CD4-positive, alpha-beta T cell (primary cell): ENCODE measurements around the gene PGAP3. TPM values are rescaled to one million over a fixed set of nuclear protein-coding genes. Genes with fewer than 3 reads are reported as not detected.

Source experiments
- ATAC-seq: fragments of 200-7000 bp; cut with Tn5 transposase; one replicate; pipeline ENCODE4 v1.10.0; 2022; ENCODE audit warnings: mild to moderate bottlenecking; ENCODE audit not compliant: poor library complexity
- CTCF ChIA-PET: fragments of 350-600 bp; sonication (Branson Sonifier 250); formaldehyde crosslinking; loops from one replicate; lab custom pipeline; 2021; ENCODE audit warnings: antibody characterized with exemption, inconsistent platforms; lab: Charles Lee
- POLR2A ChIA-PET: fragments of 350-600 bp; sonication (Branson Sonifier 250); formaldehyde crosslinking; loops from one replicate; lab custom pipeline; 2021; ENCODE audit warnings: antibody characterized with exemption, inconsistent platforms; lab: Charles Lee
- DNase-seq, 14 experiments: peaks; one replicate each; pipeline ENCODE4 v3.0.0-alpha.2; 2013 to 2020; ENCODE audit warnings: mixed read lengths in 2 of 14
- H3K27ac ChIP-seq, 2 donors: one replicate each; pipeline versions ENCODE4 v1.5.1 to v1.7.0; 2013; ENCODE audit warnings: low read length in 2 of 2, low read depth in 1 of 2, mild to moderate bottlenecking in 1 of 2
- H3K27me3 ChIP-seq, 2 experiments: 1 replicate in 1 of 2; 2 replicates in 1 of 2; pipeline versions ENCODE4 v1.6.1 to v1.7.0; 2013; ENCODE audit warnings: low read length in 2 of 2, control low read depth in 1 of 2, mild to moderate bottlenecking in 1 of 2, moderate library complexity in 1 of 2; ENCODE audit not compliant: insufficient read depth in 2 of 2, control insufficient read depth in 1 of 2
- H3K36me3 ChIP-seq: one replicate; pipeline ENCODE4 v1.6.1; 2013; ENCODE audit warnings: low read length, control low read depth; ENCODE audit not compliant: insufficient read depth
- H3K4me1 ChIP-seq: one replicate; pipeline ENCODE4 v1.6.1; 2013; ENCODE audit warnings: low read length, control low read depth; ENCODE audit not compliant: insufficient read depth
- H3K4me3 ChIP-seq: one replicate; pipeline ENCODE4 v1.5.1; 2013; ENCODE audit warnings: mild to moderate bottlenecking, low read length, moderate library complexity
- H3K9me3 ChIP-seq, 2 experiments: 1 replicate in 1 of 2; 2 replicates in 1 of 2; pipeline versions ENCODE4 v1.6.1 to v1.7.0; 2013; ENCODE audit warnings: low read length in 2 of 2, mild to moderate bottlenecking in 2 of 2, control low read depth in 1 of 2, moderate library complexity in 1 of 2; ENCODE audit not compliant: control insufficient read depth in 1 of 2, insufficient read depth in 1 of 2
- H3K27ac Mint-ChIP-seq: one replicate; pipeline ENCODE4 v1.8.0; 2020; ENCODE audit warnings: mixed read lengths
- H3K27me3 Mint-ChIP-seq: one replicate; pipeline ENCODE4 v1.8.0; 2021; ENCODE audit warnings: mixed read lengths
- H3K36me3 Mint-ChIP-seq: one replicate; pipeline ENCODE4 v1.8.0; 2021; ENCODE audit warnings: low read depth, mixed read lengths
- H3K4me1 Mint-ChIP-seq: one replicate; pipeline ENCODE4 v1.8.0; 2021; ENCODE audit warnings: low read depth, mixed read lengths
- H3K4me3 Mint-ChIP-seq: one replicate; pipeline ENCODE4 v1.8.0; 2020; ENCODE audit warnings: mild to moderate bottlenecking, mixed read lengths
- H3K9me3 Mint-ChIP-seq: one replicate; pipeline ENCODE4 v1.8.0; 2020; ENCODE audit warnings: mixed read lengths
- intact Hi-C, 2 experiments: fragments of 100-400 bp; cut with DNase I in 1 of 2; cut with micrococcal nuclease in 1 of 2; formaldehyde crosslinking; loops; one replicate each; pipeline versions ENCODE4 v1.15.1 to v1.9.0; 2023 to 2025; cut with DNase I, micrococcal nuclease
- total RNA-seq, 174 experiments: library from RNA in 2 of 174; stranded (reverse) in 2 of 174; gene quantifications; one replicate each; pipeline ENCODE4 v1.2.3 and lab custom pipeline; 2021 to 2026
- TF ChIP-seq, protein P1 (sequence below): fragments of 200-600 bp; IDR thresholded peaks from one replicate; pipeline ENCODE4 v1.8.0; 2022; ENCODE audit warnings: antibody characterized with exemption, mild to moderate bottlenecking

Gene PGAP3
- total RNA-seq, 2 experiments from 2014 or later, result 26.1 to 30.7 TPM

- Histone ChIP-seq H3K36me3 (peaks cover 73% of the 10 kb centered on the region), H3K4me3 (no peak overlapping the region), H3K27me3 (no peaks in the 10 kb centered on the region), H3K9me3 (no peaks in the 10 kb centered on the region), H3K4me1 (peaks cover 40% of the 10 kb centered on the region), H3K27ac (no peak overlapping the region)
- TF ChIP-seq, protein P1, sequence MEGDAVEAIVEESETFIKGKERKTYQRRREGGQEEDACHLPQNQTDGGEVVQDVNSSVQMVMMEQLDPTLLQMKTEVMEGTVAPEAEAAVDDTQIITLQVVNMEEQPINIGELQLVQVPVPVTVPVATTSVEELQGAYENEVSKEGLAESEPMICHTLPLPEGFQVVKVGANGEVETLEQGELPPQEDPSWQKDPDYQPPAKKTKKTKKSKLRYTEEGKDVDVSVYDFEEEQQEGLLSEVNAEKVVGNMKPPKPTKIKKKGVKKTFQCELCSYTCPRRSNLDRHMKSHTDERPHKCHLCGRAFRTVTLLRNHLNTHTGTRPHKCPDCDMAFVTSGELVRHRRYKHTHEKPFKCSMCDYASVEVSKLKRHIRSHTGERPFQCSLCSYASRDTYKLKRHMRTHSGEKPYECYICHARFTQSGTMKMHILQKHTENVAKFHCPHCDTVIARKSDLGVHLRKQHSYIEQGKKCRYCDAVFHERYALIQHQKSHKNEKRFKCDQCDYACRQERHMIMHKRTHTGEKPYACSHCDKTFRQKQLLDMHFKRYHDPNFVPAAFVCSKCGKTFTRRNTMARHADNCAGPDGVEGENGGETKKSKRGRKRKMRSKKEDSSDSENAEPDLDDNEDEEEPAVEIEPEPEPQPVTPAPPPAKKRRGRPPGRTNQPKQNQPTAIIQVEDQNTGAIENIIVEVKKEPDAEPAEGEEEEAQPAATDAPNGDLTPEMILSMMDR, result no peak
- no peaks in the 10 kb centered on the region for H3K9me3 Mint-ChIP-seq
- H3K36me3 Mint-ChIP-seq, result peaks cover 68% of the 10 kb centered on the region
- peak in 1 of 14 experiments; percentile 23 for DNase-seq
- peak overlapping the region; percentile 11 for H3K4me3 Mint-ChIP-seq
- ATAC-seq, result no peak
- ChIA-PET CTCF (no interaction called here), POLR2A (interaction anchor here (1.1 kb wide), 1 partner anchor 10 kb away, joined by 5 read pairs; the partner anchor contains the start of gene PNMT)
- H3K4me1 Mint-ChIP-seq, result peaks cover 47% of the 10 kb centered on the region
- intact Hi-C loops, result no loop called here
- no peaks in the 10 kb centered on the region for H3K27me3 Mint-ChIP-seq
- peak overlapping the region; percentile 66 for H3K27ac Mint-ChIP-seq
Measured at GRCh38 chr17:39658346-39658745, 29.5 kb downstream of the PGAP3 start.

- no peaks in the 10 kb centered on the region for H3K9me3 Mint-ChIP-seq
- no peaks in the 10 kb centered on the region for H3K27me3 Mint-ChIP-seq
- peaks cover 52% of the 10 kb centered on the region for H3K36me3 Mint-ChIP-seq
- ATAC-seq (no peak), DNase-seq (no peak)
- Histone ChIP-seq H3K9me3 (no peaks in the 10 kb centered on the region), H3K4me3 (no peak overlapping the region), H3K36me3 (peaks cover 50% of the 10 kb centered on the region), H3K27ac (no peak overlapping the region), H3K4me1 (peaks cover 38% of the 10 kb centered on the region), H3K27me3 (no peaks in the 10 kb centered on the region)
- intact Hi-C loops, result no loop called here
- H3K4me1 Mint-ChIP-seq, result peaks cover 62% of the 10 kb centered on the region
- no peak overlapping the region for H3K4me3 Mint-ChIP-seq
- ChIA-PET CTCF (interaction anchor here (1.2 to 2.8 kb wide), 4 partner anchors 10 to 33 kb away, joined by 3 to 66 read pairs (median 19); partner anchors contain the start of genes PNMT, STARD3 and TCAP), POLR2A (interaction anchor here (0.7 to 2.7 kb wide), 7 partner anchors 12 to 325 kb away, joined by 3 to 8 read pairs (median 4); partner anchors contain the start of genes IKZF3, MIEN1, PNMT and PSMD3)
- TF ChIP-seq, protein P1, result no peak
- peak overlapping the region; percentile 75 for H3K27ac Mint-ChIP-seq
Measured at GRCh38 chr17:39655105-39655504, 32.8 kb downstream of the PGAP3 start.

DNA sequence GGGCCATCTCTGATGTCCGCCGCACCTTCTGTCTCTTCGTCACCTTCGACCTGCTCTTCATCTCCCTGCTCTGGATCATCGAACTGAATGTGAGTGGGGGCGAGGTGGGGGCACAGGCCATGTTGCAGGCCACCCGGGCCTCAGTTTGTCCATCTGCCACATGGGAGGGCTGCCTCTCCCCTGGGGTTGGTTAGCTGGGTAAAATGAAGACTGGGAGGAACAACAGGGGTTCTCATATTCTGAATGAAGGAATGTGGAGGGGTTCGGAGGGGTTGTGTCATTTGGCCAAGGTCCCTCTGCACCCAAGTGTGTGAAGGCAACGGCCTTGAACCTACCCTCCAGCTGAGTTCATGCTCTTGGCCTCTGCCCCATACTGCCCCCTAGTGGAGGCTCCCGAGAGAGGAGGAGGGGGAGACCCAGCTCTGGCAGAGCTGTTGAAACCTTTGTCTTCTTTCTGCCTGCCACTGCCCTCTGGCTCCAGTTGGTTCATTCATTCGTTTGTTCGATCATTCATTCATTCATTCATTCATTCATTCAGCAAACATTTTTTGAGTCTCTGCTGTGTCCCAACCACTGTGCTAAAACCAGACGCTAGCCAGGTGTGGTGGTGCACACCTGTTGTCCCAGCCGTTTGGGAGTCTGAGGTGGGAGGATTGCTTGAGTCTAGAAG lies 34.1 kb downstream of the PGAP3 start:
- peaks cover 61% of the 10 kb centered on the region for H3K4me1 Mint-ChIP-seq
- H3K4me3 Mint-ChIP-seq, result no peak overlapping the region
- Histone ChIP-seq H3K9me3 (no peaks in the 10 kb centered on the region), H3K4me3 (no peak overlapping the region), H3K36me3 (peaks cover 39% of the 10 kb centered on the region), H3K4me1 (peaks cover 28% of the 10 kb centered on the region), H3K27ac (no peak overlapping the region), H3K27me3 (no peaks in the 10 kb centered on the region)
- H3K27ac Mint-ChIP-seq, result peak overlapping the region; percentile 70
- ChIA-PET CTCF (interaction anchor here (0.6 to 2.8 kb wide), 25 partner anchors 9 to 327 kb away, joined by 3 to 66 read pairs (median 5); partner anchors contain the start of genes IKZF3, MIEN1, PGAP3 and PNMT), POLR2A (interaction anchor here (1.1 to 2.7 kb wide), 5 partner anchors 15 to 77 kb away, joined by 5 to 8 read pairs (median 6); partner anchors contain the start of genes MIEN1 and PNMT)
- intact Hi-C loops, result loop anchor here in 1 of 2 experiments (1.0 kb wide), 1 partner anchor 31 kb away; no protein-coding TSS in a partner anchor
- H3K9me3 Mint-ChIP-seq, result no peaks in the 10 kb centered on the region
- H3K36me3 Mint-ChIP-seq, result peaks cover 47% of the 10 kb centered on the region
- TF ChIP-seq, protein P1, result peak; percentile 97
- DNase-seq (peak; percentile 70 to 87 (median 77)), ATAC-seq (peak; percentile 84)
- no peaks in the 10 kb centered on the region for H3K27me3 Mint-ChIP-seq
